ENCODE results near the gene ANKS1B.

ANKS1B gene

GRCh38 chr12:99979471-99979870, 5.3 kb downstream of the ANKS1B start:
- Mint-ChIP-seq H3K27ac (no peak overlapping the region), H3K9me3 (ENCODE audit: low read depth) (no peaks in the 10 kb centered on the region), H3K4me1 (ENCODE audit: low read depth) (peaks cover 6% of the 10 kb centered on the region), H3K36me3 (no peaks in the 10 kb centered on the region), H3K27me3 (peaks cover 21% of the 10 kb centered on the region), H3K4me3 (no peak overlapping the region)

DNA sequence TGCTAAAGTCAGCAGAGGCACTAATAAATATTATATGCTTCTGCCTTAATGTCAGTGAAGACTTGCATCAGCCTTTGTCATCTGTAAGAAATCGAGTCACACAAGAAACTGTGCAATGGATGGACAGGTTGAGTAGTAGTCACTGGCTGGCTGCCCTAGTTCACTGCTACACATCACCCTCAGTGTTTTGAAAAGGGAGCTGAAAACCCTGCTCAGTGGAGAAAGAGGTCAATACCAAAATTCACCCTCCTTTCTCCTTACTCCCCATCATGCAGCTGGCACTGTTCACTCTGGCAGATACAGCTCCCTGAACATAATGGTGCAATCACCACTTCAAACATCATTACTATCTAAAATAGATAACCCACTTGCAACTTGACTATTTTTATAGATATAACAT, 6.6 kb downstream of the ANKS1B start:
- Mint-ChIP-seq H3K36me3 (no peaks in the 10 kb centered on the region), H3K4me1 (ENCODE audit: low read depth) (no peaks in the 10 kb centered on the region), H3K9me3 (ENCODE audit: low read depth) (no peaks in the 10 kb centered on the region), H3K4me3 (no peak overlapping the region), H3K27ac (no peak overlapping the region), H3K27me3 (peaks cover 14% of the 10 kb centered on the region)

DNA sequence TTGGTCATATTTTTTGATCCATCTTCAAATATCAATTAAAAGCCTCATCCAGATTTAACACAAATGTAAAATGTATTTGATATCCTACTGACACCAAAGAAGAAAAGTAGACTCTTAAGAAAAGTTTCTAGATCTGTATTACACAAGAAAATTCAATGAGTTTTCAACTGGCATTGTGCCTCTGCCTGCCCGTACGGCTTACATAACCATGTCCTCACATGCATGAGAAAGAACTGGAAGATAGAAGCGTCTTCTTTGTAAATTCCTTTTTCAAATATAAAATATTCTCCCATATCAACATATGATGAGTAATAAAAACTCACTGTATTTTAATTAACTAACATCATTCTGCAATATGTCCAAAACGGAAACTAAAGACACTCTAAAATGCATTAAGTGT, 7.2 kb downstream of the ANKS1B start:
- Mint-ChIP-seq H3K9me3 (ENCODE audit: low read depth) (no peaks in the 10 kb centered on the region), H3K36me3 (no peaks in the 10 kb centered on the region), H3K27me3 (peaks cover 10% of the 10 kb centered on the region), H3K27ac (no peak overlapping the region), H3K4me1 (ENCODE audit: low read depth) (no peaks in the 10 kb centered on the region), H3K4me3 (no peak overlapping the region)

DNA sequence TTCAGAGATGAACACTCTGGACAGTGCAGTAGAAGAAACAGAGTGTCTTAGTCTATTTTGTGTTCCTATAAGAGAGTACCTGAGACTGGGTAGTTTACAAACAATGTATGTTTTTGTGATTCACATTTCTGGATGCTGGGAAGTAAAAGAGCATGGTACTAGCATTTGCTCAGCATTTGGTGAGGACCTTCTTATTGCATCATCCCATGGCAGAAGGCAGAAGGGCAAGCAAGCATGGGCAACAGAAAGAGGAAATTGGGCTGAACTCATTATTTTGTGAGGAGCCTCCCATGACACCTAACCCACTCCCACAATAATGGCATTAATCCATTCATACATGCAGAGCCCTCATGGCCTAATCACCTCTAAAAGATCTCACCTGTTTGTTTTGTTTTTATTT, 8.0 kb downstream of the ANKS1B start:
- no peaks in the 10 kb centered on the region for H3K36me3 Mint-ChIP-seq
- H3K4me3 Mint-ChIP-seq, result no peak overlapping the region
- no peaks in the 10 kb centered on the region for H3K4me1 Mint-ChIP-seq (ENCODE audit: low read depth)
- no peaks in the 10 kb centered on the region for H3K9me3 Mint-ChIP-seq (ENCODE audit: low read depth)
- H3K27me3 Mint-ChIP-seq, result peaks cover 8% of the 10 kb centered on the region
- no peak overlapping the region for H3K27ac Mint-ChIP-seq

DNA sequence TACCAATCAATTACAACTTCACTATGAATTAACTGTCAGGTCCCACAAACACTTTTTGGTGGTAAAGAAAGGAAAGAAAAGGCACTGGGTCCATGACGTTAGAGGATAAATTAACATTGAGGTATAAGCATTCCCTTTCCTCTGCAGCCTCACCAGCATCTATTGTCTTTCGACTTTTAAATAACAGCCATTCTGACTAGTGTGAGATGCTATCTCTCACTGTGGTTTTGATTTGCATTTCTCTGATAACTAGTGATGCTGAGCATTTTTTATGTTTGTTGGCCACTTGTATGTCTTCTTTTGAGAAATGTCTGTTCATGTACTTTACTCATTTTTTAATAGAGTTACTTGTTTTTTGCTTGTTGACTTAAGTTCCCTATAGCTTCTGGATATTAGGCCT, 9.4 kb downstream of the ANKS1B start:
- Mint-ChIP-seq H3K36me3 (no peaks in the 10 kb centered on the region), H3K4me3 (no peak overlapping the region), H3K27ac (no peak overlapping the region), H3K27me3 (peaks cover 7% of the 10 kb centered on the region), H3K9me3 (ENCODE audit: low read depth) (no peaks in the 10 kb centered on the region), H3K4me1 (ENCODE audit: low read depth) (no peaks in the 10 kb centered on the region)

DNA sequence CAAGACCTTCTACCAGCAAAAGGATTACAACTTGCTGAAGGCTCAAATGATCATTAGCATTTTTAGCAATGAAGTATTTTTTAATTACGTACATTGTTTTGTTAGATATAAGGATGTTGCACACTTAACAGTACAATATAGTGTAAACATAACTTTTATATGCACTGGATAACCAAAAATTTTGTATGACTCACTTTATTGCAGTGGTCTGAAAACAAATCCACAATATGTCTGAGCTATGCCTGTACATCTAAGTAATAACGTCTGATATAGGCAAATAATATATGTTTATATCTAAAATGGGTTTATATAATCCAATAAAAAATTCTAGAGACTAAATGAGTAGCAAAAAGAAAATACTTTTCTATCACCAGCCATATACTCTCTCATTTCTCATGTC, 10.6 kb downstream of the ANKS1B start:
- H3K9me3 Mint-ChIP-seq (ENCODE audit: low read depth), result no peaks in the 10 kb centered on the region
- no peaks in the 10 kb centered on the region for H3K36me3 Mint-ChIP-seq
- H3K4me3 Mint-ChIP-seq, result no peak overlapping the region
- no peak overlapping the region for H3K27ac Mint-ChIP-seq
- H3K4me1 Mint-ChIP-seq (ENCODE audit: low read depth), result no peaks in the 10 kb centered on the region
- H3K27me3 Mint-ChIP-seq, result peaks cover 5% of the 10 kb centered on the region

GRCh38 chr12:99966429-99966828, 18.3 kb downstream of the ANKS1B start:
- Mint-ChIP-seq H3K4me3 (no peak overlapping the region), H3K4me1 (ENCODE audit: low read depth) (no peaks in the 10 kb centered on the region), H3K9me3 (ENCODE audit: low read depth) (no peaks in the 10 kb centered on the region), H3K27me3 (peaks cover 2% of the 10 kb centered on the region), H3K27ac (no peak overlapping the region), H3K36me3 (no peaks in the 10 kb centered on the region)

DNA sequence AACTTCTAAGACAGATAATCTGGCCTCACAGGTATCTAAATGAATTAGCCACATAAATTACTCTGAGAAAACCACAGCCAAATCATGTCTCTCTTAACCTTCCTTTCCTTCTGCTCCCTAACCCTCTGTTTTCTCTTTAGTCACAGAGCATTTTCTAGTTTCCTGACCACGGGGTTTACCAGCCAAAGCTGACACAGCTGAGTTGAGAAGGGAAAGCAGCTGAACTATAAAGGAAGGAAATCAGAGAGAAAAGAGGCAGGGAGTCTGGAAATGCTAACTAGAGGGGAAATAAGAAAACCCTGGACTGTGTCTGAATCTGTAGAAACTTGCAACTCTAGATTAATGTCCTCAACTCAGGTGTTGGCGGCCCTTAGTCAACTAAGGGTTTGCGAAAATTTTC, 24.4 kb downstream of the ANKS1B start:
- Mint-ChIP-seq H3K9me3 (ENCODE audit: low read depth) (no peaks in the 10 kb centered on the region), H3K4me1 (ENCODE audit: low read depth) (no peaks in the 10 kb centered on the region), H3K36me3 (no peaks in the 10 kb centered on the region), H3K27ac (no peak overlapping the region), H3K4me3 (no peak overlapping the region), H3K27me3 (peaks cover 2% of the 10 kb centered on the region)

GRCh38 chr12:99959549-99960170, 25.1 kb downstream of the ANKS1B start:
- Mint-ChIP-seq H3K4me3 (no peak overlapping the region), H3K27me3 (peaks cover 2% of the 10 kb centered on the region), H3K36me3 (no peaks in the 10 kb centered on the region), H3K9me3 (ENCODE audit: low read depth) (no peaks in the 10 kb centered on the region), H3K27ac (no peak overlapping the region), H3K4me1 (ENCODE audit: low read depth) (no peaks in the 10 kb centered on the region)

DNA sequence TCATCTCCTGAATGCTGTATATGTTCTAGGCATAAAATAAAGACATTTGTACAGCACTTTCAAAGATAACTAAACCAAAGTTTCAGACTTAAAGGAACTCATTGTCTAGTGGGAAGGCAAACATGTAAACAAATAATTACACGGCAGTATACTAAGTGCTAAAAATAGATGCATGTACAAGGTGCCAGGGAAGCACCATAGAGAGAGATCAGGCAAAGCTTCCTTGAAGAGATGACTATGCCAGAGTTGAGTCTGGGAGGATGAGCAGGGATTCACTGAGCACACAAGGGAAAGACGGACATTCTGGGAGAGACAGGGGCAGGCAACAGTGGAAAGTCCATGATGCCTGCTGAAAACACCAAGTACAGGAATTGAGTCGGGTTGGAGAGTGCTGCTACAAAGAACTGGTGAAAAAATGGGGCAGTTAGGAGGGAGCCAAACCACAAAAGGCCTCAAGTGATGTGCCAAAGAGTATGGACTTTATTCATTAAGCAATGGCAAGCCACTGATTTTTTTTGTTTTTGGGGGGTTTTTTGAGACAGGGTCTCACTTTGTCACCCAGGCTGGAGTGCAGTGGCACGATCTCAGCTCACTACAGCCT, 26.8 kb downstream of the ANKS1B start:
- Mint-ChIP-seq H3K4me3 (no peak overlapping the region), H3K4me1 (ENCODE audit: low read depth) (no peaks in the 10 kb centered on the region), H3K36me3 (no peaks in the 10 kb centered on the region), H3K27me3 (peaks cover 2% of the 10 kb centered on the region), H3K27ac (no peak overlapping the region), H3K9me3 (ENCODE audit: low read depth) (no peaks in the 10 kb centered on the region)

GRCh38 chr12:99954724-99955123, 30.0 kb downstream of the ANKS1B start:
- H3K27ac Mint-ChIP-seq, result no peak overlapping the region
- H3K9me3 Mint-ChIP-seq (ENCODE audit: low read depth), result no peaks in the 10 kb centered on the region
- H3K4me3 Mint-ChIP-seq, result no peak overlapping the region
- H3K4me1 Mint-ChIP-seq (ENCODE audit: low read depth), result no peaks in the 10 kb centered on the region
- no peaks in the 10 kb centered on the region for H3K27me3 Mint-ChIP-seq
- H3K36me3 Mint-ChIP-seq, result no peaks in the 10 kb centered on the region

GRCh38 chr12:99948370-99948769, 36.4 kb downstream of the ANKS1B start:
- Mint-ChIP-seq H3K4me3 (no peak overlapping the region), H3K27ac (no peak overlapping the region), H3K9me3 (ENCODE audit: low read depth) (no peaks in the 10 kb centered on the region), H3K36me3 (no peaks in the 10 kb centered on the region), H3K27me3 (peaks cover 4% of the 10 kb centered on the region), H3K4me1 (ENCODE audit: low read depth) (no peaks in the 10 kb centered on the region)

- H3K36me3 Mint-ChIP-seq, result no peaks in the 10 kb centered on the region
Observed at GRCh38 chr12:99946131-99946530, 38.6 kb downstream of the ANKS1B start.

DNA sequence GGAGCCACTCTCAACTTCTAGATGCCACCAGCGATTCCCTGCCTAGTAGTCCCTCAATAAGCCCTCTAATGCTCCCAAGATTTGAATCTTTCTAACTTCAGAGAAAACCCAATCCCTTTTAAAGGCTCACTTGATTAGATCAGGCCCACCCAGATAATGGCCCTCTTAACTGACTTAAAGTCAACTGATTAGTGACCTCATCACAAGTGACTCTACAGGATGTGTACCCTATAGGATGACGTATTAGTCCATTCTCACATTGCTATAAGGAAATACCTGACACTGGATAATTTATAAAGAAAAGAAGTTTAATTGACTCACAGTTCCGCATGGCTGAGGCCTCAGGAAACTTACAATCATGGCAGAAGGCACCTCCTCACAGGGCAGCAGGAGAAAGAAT, 49.1 kb downstream of the ANKS1B start:
- Mint-ChIP-seq H3K27me3 (peaks cover 3% of the 10 kb centered on the region), H3K27ac (no peak overlapping the region), H3K9me3 (ENCODE audit: low read depth) (no peaks in the 10 kb centered on the region), H3K4me3 (no peak overlapping the region), H3K36me3 (no peaks in the 10 kb centered on the region), H3K4me1 (ENCODE audit: low read depth) (no peaks in the 10 kb centered on the region)

More at GRCh38 chr12:99946131-99946530, 38.6 kb downstream of the ANKS1B start:
- H3K9me3 Mint-ChIP-seq (ENCODE audit: low read depth), result no peaks in the 10 kb centered on the region
- no peak overlapping the region for H3K4me3 Mint-ChIP-seq
- no peak overlapping the region for H3K27ac Mint-ChIP-seq
- H3K27me3 Mint-ChIP-seq, result peaks cover 5% of the 10 kb centered on the region
- H3K4me1 Mint-ChIP-seq (ENCODE audit: low read depth), result no peaks in the 10 kb centered on the region

GRCh38 chr12:99926511-99927169, 58.1 kb downstream of the ANKS1B start:
- H3K27me3 Mint-ChIP-seq, result no peaks in the 10 kb centered on the region
- no peaks in the 10 kb centered on the region for H3K4me1 Mint-ChIP-seq (ENCODE audit: low read depth)
- no peaks in the 10 kb centered on the region for H3K36me3 Mint-ChIP-seq
- H3K4me3 Mint-ChIP-seq, result no peak overlapping the region
- no peak overlapping the region for H3K27ac Mint-ChIP-seq
- peaks cover 4% of the 10 kb centered on the region for H3K9me3 Mint-ChIP-seq (ENCODE audit: low read depth)

All from activated naive CD8-positive, alpha-beta T cell (primary cell).